Stomach (tissue), 4 donors: Measurements from ENCODE around the gene SCG5.
A peak's percentile ranks its signal among the peaks of the same experiment; 100 is the strongest.

Experiments used
- EP300 ChIP-seq: sonication (generic); formaldehyde crosslinking; IDR thresholded peaks from one replicate; pipeline ENCODE4 v1.6.1; 2017; ENCODE audit warnings: antibody characterized with exemption
- TF ChIP-seq, protein P1 (sequence below), 7 experiments: fragments of 450-650 bp in 4 of 7; fragments of 200-600 bp in 3 of 7; sonication (generic) in 3 of 7; IDR thresholded peaks; one replicate each; pipeline ENCODE4 v1.5.1; 2016 to 2019; ENCODE audit warnings: antibody characterized with exemption in 7 of 7, control low read depth in 2 of 7, mild to moderate bottlenecking in 1 of 7

DNA sequence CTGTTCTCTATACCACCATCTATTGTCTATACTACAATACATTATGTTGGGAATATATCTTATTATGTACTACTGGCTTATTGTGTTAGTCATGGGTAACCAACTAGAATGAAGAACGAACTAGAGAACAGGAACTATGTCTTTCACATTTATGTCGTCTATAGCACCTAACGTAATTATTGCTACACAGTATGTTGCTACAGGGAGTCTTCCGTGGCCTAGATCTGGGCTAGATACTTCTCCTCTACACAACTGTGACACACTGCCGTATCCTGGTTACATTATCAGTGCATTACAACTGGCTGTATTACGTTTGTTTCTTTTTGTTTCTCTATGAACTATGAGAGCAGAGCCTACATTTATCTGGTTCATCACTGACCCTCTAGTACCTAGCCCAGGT lies 34.0 kb downstream of the SCG5 start:
- TF ChIP-seq, protein P1, sequence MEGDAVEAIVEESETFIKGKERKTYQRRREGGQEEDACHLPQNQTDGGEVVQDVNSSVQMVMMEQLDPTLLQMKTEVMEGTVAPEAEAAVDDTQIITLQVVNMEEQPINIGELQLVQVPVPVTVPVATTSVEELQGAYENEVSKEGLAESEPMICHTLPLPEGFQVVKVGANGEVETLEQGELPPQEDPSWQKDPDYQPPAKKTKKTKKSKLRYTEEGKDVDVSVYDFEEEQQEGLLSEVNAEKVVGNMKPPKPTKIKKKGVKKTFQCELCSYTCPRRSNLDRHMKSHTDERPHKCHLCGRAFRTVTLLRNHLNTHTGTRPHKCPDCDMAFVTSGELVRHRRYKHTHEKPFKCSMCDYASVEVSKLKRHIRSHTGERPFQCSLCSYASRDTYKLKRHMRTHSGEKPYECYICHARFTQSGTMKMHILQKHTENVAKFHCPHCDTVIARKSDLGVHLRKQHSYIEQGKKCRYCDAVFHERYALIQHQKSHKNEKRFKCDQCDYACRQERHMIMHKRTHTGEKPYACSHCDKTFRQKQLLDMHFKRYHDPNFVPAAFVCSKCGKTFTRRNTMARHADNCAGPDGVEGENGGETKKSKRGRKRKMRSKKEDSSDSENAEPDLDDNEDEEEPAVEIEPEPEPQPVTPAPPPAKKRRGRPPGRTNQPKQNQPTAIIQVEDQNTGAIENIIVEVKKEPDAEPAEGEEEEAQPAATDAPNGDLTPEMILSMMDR (IDR thresholded peaks at IDR 0.05), result peak in 1 of 7 experiments; percentile 0
- TF ChIP-seq EP300, result no peak
